ENCODE measurements around the gene RPGR. TPM values are rescaled to one million over a fixed set of nuclear protein-coding genes. Genes with fewer than 3 reads are reported as not detected.

Gene RPGR
- total RNA-seq, 1 donor from 2014 or later = 13.2 TPM

GRCh38 chrX:38341442-38341841 lies 14.1 kb upstream of the RPGR start:
- H3K36me3 Mint-ChIP-seq = no peaks in the 10 kb centered on the region
- no peaks in the 10 kb centered on the region for H3K4me1 Mint-ChIP-seq (ENCODE audit: unreplicated experiment)
- no peaks in the 10 kb centered on the region for H3K27me3 Mint-ChIP-seq
- DNase-seq (ENCODE audit: extremely low spot score, unreplicated experiment) = no peak
- no peaks in the 10 kb centered on the region for H3K9me3 Mint-ChIP-seq
- no peak for TF ChIP-seq CTCF (conservative IDR thresholded peaks at IDR 0.05)
- no peak overlapping the region for H3K4me3 Mint-ChIP-seq
- H3K27ac Mint-ChIP-seq = no peak overlapping the region

- H3K27ac Mint-ChIP-seq = no peak overlapping the region
- no peaks in the 10 kb centered on the region for H3K36me3 Mint-ChIP-seq
- no peak for DNase-seq (ENCODE audit: extremely low spot score, unreplicated experiment)
- H3K4me1 Mint-ChIP-seq (ENCODE audit: unreplicated experiment) = no peaks in the 10 kb centered on the region
- no peaks in the 10 kb centered on the region for H3K27me3 Mint-ChIP-seq
- TF ChIP-seq CTCF (conservative IDR thresholded peaks at IDR 0.05) = no peak
- H3K4me3 Mint-ChIP-seq = no peak overlapping the region
- H3K9me3 Mint-ChIP-seq = no peaks in the 10 kb centered on the region
Measured at GRCh38 chrX:38336538-38337240, 9.4 kb upstream of the RPGR start.

- Mint-ChIP-seq H3K36me3 (no peaks in the 10 kb centered on the region), H3K27me3 (no peaks in the 10 kb centered on the region), H3K9me3 (no peaks in the 10 kb centered on the region), H3K4me1 (ENCODE audit: unreplicated experiment) (no peaks in the 10 kb centered on the region), H3K4me3 (no peak overlapping the region), H3K27ac (no peak overlapping the region)
- TF ChIP-seq CTCF (conservative IDR thresholded peaks at IDR 0.05) = peak; percentile 31
- no peak for DNase-seq (ENCODE audit: extremely low spot score, unreplicated experiment)
Measured at GRCh38 chrX:38335382-38335781, 8.1 kb upstream of the RPGR start.

- Mint-ChIP-seq H3K27ac (no peak overlapping the region), H3K4me3 (no peak overlapping the region), H3K36me3 (no peaks in the 10 kb centered on the region), H3K27me3 (no peaks in the 10 kb centered on the region), H3K9me3 (no peaks in the 10 kb centered on the region), H3K4me1 (ENCODE audit: unreplicated experiment) (no peaks in the 10 kb centered on the region)
- TF ChIP-seq CTCF (conservative IDR thresholded peaks at IDR 0.05) = no peak
- no peak for DNase-seq (ENCODE audit: extremely low spot score, unreplicated experiment)
Measured at GRCh38 chrX:38332505-38332904, 5.2 kb upstream of the RPGR start.

GRCh38 chrX:38327775-38328081 lies 419 bp upstream of the RPGR start:
- H3K27me3 Mint-ChIP-seq = no peaks in the 10 kb centered on the region
- peak overlapping the region; percentile 94 for H3K4me3 Mint-ChIP-seq
- peaks cover 4% of the 10 kb centered on the region for H3K4me1 Mint-ChIP-seq (ENCODE audit: unreplicated experiment)
- no peak for DNase-seq (ENCODE audit: extremely low spot score, unreplicated experiment)
- TF ChIP-seq CTCF (conservative IDR thresholded peaks at IDR 0.05) = no peak
- peak overlapping the region; percentile 96 for H3K27ac Mint-ChIP-seq
- H3K9me3 Mint-ChIP-seq = no peaks in the 10 kb centered on the region
- H3K36me3 Mint-ChIP-seq = no peaks in the 10 kb centered on the region

- Mint-ChIP-seq H3K9me3 (no peaks in the 10 kb centered on the region), H3K27ac (peak overlapping the region; percentile 96)
- DNase-seq (ENCODE audit: extremely low spot score, unreplicated experiment) = no peak
Measured at GRCh38 chrX:38326086-38326485, 1.2 kb downstream of the RPGR start.

More at GRCh38 chrX:38326086-38326485, 1.2 kb downstream of the RPGR start:
- Mint-ChIP-seq H3K27me3 (no peaks in the 10 kb centered on the region), H3K4me3 (peak overlapping the region; percentile 94), H3K36me3 (peaks cover 3% of the 10 kb centered on the region), H3K4me1 (ENCODE audit: unreplicated experiment) (peaks cover 4% of the 10 kb centered on the region)
- TF ChIP-seq CTCF (conservative IDR thresholded peaks at IDR 0.05) = no peak

All from type B pancreatic cell (in vitro differentiated cells).